NCI-H345 (cell line): ENCODE data around the gene DBP.

ENCODE experiments used
- DNase-seq: peaks from one replicate; lab custom pipeline; 2025; lab: John Stamatoyannopoulos, UW

DBP gene

GRCh38 chr19:48609571-48610108, 27.5 kb downstream of the DBP start:
- DNase-seq: no peak

- peak; percentile 62 for DNase-seq
Measured at GRCh38 chr19:48608798-48609263, 28.3 kb downstream of the DBP start.

- DNase-seq: no peak
Measured at GRCh38 chr19:48607359-48607755, 29.8 kb downstream of the DBP start.

- DNase-seq: no peak
Measured at GRCh38 chr19:48606463-48607358, 30.5 kb downstream of the DBP start, which contains the start of gene SPACA4. TSS of gene SPACA4 (plus strand) at chr19:48606742. CDS start at chr19:48606979, 237 bp downstream.

GRCh38 chr19:48603850-48604249, 33.3 kb downstream of the DBP start:
- no peak for DNase-seq

GRCh38 chr19:48603449-48603848, 33.7 kb downstream of the DBP start:
- DNase-seq: no peak

GRCh38 chr19:48603001-48603400, 34.2 kb downstream of the DBP start:
- DNase-seq: no peak

GRCh38 chr19:48600679-48601417, 36.3 kb downstream of the DBP start:
- DNase-seq: no peak

GRCh38 chr19:48598996-48599700, 38.0 kb downstream of the DBP start:
- no peak for DNase-seq

GRCh38 chr19:48596679-48597465, 40.3 kb downstream of the DBP start:
- no peak for DNase-seq

GRCh38 chr19:48596237-48596636, 40.9 kb downstream of the DBP start:
- DNase-seq: no peak

GRCh38 chr19:48595833-48596232, 41.3 kb downstream of the DBP start:
- DNase-seq: no peak

GRCh38 chr19:48595171-48595570, 42.0 kb downstream of the DBP start:
- no peak for DNase-seq

GRCh38 chr19:48591021-48591420, 46.2 kb downstream of the DBP start:
- no peak for DNase-seq

- peak; percentile 67 for DNase-seq
Measured at GRCh38 chr19:48588670-48589401, 48.3 kb downstream of the DBP start.

GRCh38 chr19:48587387-48587786, 49.8 kb downstream of the DBP start:
- no peak for DNase-seq

GRCh38 chr19:48582168-48582567, 55.0 kb downstream of the DBP start:
- DNase-seq: no peak
